Trophoblast cell (in vitro differentiated cells and primary cell): ENCODE data around the gene CLMN.

Source experiments
- DNase-seq, 2 donors: peaks; one replicate each; pipeline ENCODE4 v3.0.0-alpha.2; 2016
- H2AFZ ChIP-seq: 2 replicates; pipeline ENCODE4 v1.6.1; 2013; ENCODE audit warnings: low read length, moderate library complexity, mild to moderate bottlenecking; ENCODE audit not compliant: insufficient read depth, poor library complexity
- H2AK5ac ChIP-seq: 2 replicates; pipeline ENCODE4 v1.6.1; 2013; ENCODE audit warnings: mild to moderate bottlenecking, low read length
- H2BK120ac ChIP-seq: 2 replicates; pipeline ENCODE4 v1.6.1; 2013; ENCODE audit warnings: low read length, mild to moderate bottlenecking, moderate library complexity; ENCODE audit not compliant: insufficient read depth, poor library complexity
- H2BK12ac ChIP-seq: 2 replicates; pipeline ENCODE4 v1.6.1; 2013; ENCODE audit warnings: mild to moderate bottlenecking, low read length, moderate library complexity
- H2BK5ac ChIP-seq: 2 replicates; pipeline ENCODE4 v1.6.1; 2013; ENCODE audit warnings: low read length, low read depth, moderate library complexity, mild to moderate bottlenecking; ENCODE audit not compliant: poor library complexity
- H3K14ac ChIP-seq: 2 replicates; pipeline ENCODE4 v1.6.1; 2013; ENCODE audit warnings: mild to moderate bottlenecking, low read length
- H3K18ac ChIP-seq: 2 replicates; pipeline ENCODE4 v1.6.1; 2013; ENCODE audit warnings: mild to moderate bottlenecking, low read length
- H3K23ac ChIP-seq: 2 replicates; pipeline ENCODE4 v1.6.1; 2013; ENCODE audit warnings: low read length
- H3K27ac ChIP-seq: 2 replicates; pipeline ENCODE4 v1.5.1; 2013; ENCODE audit warnings: low read depth, mild to moderate bottlenecking, inconsistent platforms, low read length, moderate library complexity
- H3K27me3 ChIP-seq: 2 replicates; pipeline ENCODE4 v1.6.1; 2013; ENCODE audit warnings: inconsistent platforms, mild to moderate bottlenecking, low read length, moderate library complexity; ENCODE audit not compliant: insufficient read depth
- H3K36me3 ChIP-seq, 2 experiments: 1 replicate in 1 of 2; 2 replicates in 1 of 2; pipeline ENCODE4 v1.6.1; 2013; ENCODE audit warnings: low read length in 2 of 2, mild to moderate bottlenecking in 2 of 2, moderate library complexity in 1 of 2; ENCODE audit not compliant: insufficient read depth in 2 of 2, control insufficient read depth in 1 of 2
- H3K4ac ChIP-seq: 2 replicates; pipeline ENCODE4 v1.6.1; 2013; ENCODE audit warnings: low read depth, mild to moderate bottlenecking, low read length, moderate library complexity
- H3K4me1 ChIP-seq, 2 experiments: 1 replicate in 1 of 2; 2 replicates in 1 of 2; pipeline ENCODE4 v1.6.1; 2013; ENCODE audit warnings: low read length in 2 of 2, mild to moderate bottlenecking in 2 of 2, moderate library complexity in 1 of 2; ENCODE audit not compliant: insufficient read depth in 2 of 2, control insufficient read depth in 1 of 2
- H3K4me2 ChIP-seq: 2 replicates; pipeline ENCODE4 v1.6.1; 2013; ENCODE audit warnings: inconsistent platforms, mild to moderate bottlenecking, low read length, moderate library complexity
- H3K4me3 ChIP-seq: 2 replicates; pipeline ENCODE4 v1.5.1; 2013; ENCODE audit warnings: mild to moderate bottlenecking, low read depth, low read length, inconsistent platforms
- H3K79me1 ChIP-seq: one replicate; pipeline ENCODE4 v1.6.1; 2013; ENCODE audit warnings: low read length
- H3K79me2 ChIP-seq: 2 replicates; pipeline ENCODE4 v1.6.1; 2013; ENCODE audit warnings: low read length, mild to moderate bottlenecking; ENCODE audit not compliant: control insufficient read depth, insufficient read depth, poor library complexity
- H3K9ac ChIP-seq: 2 replicates; pipeline ENCODE4 v1.6.1; 2013; ENCODE audit warnings: mild to moderate bottlenecking, low read length
- H3K9me3 ChIP-seq: 2 replicates; pipeline ENCODE4 v1.6.1; 2013; ENCODE audit warnings: low read depth, mild to moderate bottlenecking, control low read depth, inconsistent platforms, low read length; ENCODE audit not compliant: insufficient read depth
- H4K12ac ChIP-seq: 2 replicates; pipeline ENCODE4 v1.6.1; 2013; ENCODE audit warnings: low read depth, mild to moderate bottlenecking, low read length, moderate library complexity
- H4K8ac ChIP-seq: 2 replicates; pipeline ENCODE4 v1.6.1; 2013; ENCODE audit warnings: low read depth, mild to moderate bottlenecking, low read length, moderate library complexity
- H4K91ac ChIP-seq: one replicate; pipeline ENCODE4 v1.6.1; 2013; ENCODE audit warnings: low read depth, mild to moderate bottlenecking, low read length, moderate library complexity
- WGBS: extraction: QIAGEN DNeasy Blood & Tissue Kit; methylation state at CpG from one replicate; pipeline ENCODE4 v1.1.7; 2013; ENCODE audit warnings: missing lambda C conversion rate; ENCODE audit not compliant: insufficient read length, insufficient coverage; ENCODE audit errors: extremely low coverage; 5-methylcytosine and 5-hydroxymethylcytosine counted together

The CLMN gene

GRCh38 chr14:95353007-95353406, 33.3 kb upstream of the CLMN start:
- no peak for DNase-seq
- Histone ChIP-seq H2AK5ac (no peak overlapping the region), H2AFZ (no peak overlapping the region), H3K4me1 (no peaks in the 10 kb centered on the region), H2BK5ac (no peak overlapping the region), H3K79me1 (no peaks in the 10 kb centered on the region), H4K8ac (no peak overlapping the region), H3K4me3 (no peak overlapping the region), H3K27ac (no peak overlapping the region), H3K9me3 (no peaks in the 10 kb centered on the region), H2BK120ac (no peak overlapping the region), H3K4ac (no peak overlapping the region), H3K23ac (no peak overlapping the region), H3K18ac (no peak overlapping the region), H3K4me2 (no peak overlapping the region), H3K79me2 (no peaks in the 10 kb centered on the region), H3K9ac (no peak overlapping the region), H3K14ac (no peak overlapping the region), H3K36me3 (no peaks in the 10 kb centered on the region), H4K91ac (no peak overlapping the region), H4K12ac (no peak overlapping the region), H2BK12ac (no peak overlapping the region), H3K27me3 (no peaks in the 10 kb centered on the region)
- WGBS = no CpG with 5 or more reads among the region's 1 CpG

- H3K4me2 ChIP-seq = no peak overlapping the region
- no peak overlapping the region for H3K9ac ChIP-seq
- no peak overlapping the region for H4K8ac ChIP-seq
- H2AFZ ChIP-seq = no peak overlapping the region
- peak; percentile 59 to 74 for DNase-seq
- H3K4ac ChIP-seq = no peak overlapping the region
- no peak overlapping the region for H4K91ac ChIP-seq
- H2BK5ac ChIP-seq = no peak overlapping the region
- H3K36me3 ChIP-seq = no peaks in the 10 kb centered on the region
- no peak overlapping the region for H3K4me3 ChIP-seq
- WGBS = no CpG with 5 or more reads among the region's 5 CpGs
- H3K27ac ChIP-seq = no peak overlapping the region
- no peaks in the 10 kb centered on the region for H3K79me2 ChIP-seq
- H3K79me1 ChIP-seq = no peaks in the 10 kb centered on the region
- H3K27me3 ChIP-seq = no peaks in the 10 kb centered on the region
- H3K14ac ChIP-seq = no peak overlapping the region
- H2BK12ac ChIP-seq = no peak overlapping the region
- no peak overlapping the region for H2BK120ac ChIP-seq
- no peaks in the 10 kb centered on the region for H3K9me3 ChIP-seq
- H4K12ac ChIP-seq = no peak overlapping the region
- no peak overlapping the region for H3K18ac ChIP-seq
- no peak overlapping the region for H3K23ac ChIP-seq
- no peaks in the 10 kb centered on the region for H3K4me1 ChIP-seq
- H2AK5ac ChIP-seq = no peak overlapping the region
These were observed 32.8 kb upstream of the CLMN start for GRCh38 chr14:95352481-95352880.

- H3K14ac ChIP-seq = no peak overlapping the region
- DNase-seq = no peak
- H3K4ac ChIP-seq = no peak overlapping the region
- no peaks in the 10 kb centered on the region for H3K79me1 ChIP-seq
- no peak overlapping the region for H2BK120ac ChIP-seq
- no peak overlapping the region for H4K12ac ChIP-seq
- H2BK12ac ChIP-seq = no peak overlapping the region
- no CpG with 5 or more reads among the region's 6 CpGs for WGBS
- H3K9ac ChIP-seq = no peak overlapping the region
- no peak overlapping the region for H2AK5ac ChIP-seq
- no peak overlapping the region for H3K18ac ChIP-seq
- peaks cover 0 to 5% of the 10 kb centered on the region in 2 experiments for H3K4me1 ChIP-seq
- no peaks in the 10 kb centered on the region for H3K36me3 ChIP-seq
- H3K4me3 ChIP-seq = no peak overlapping the region
- H3K4me2 ChIP-seq = no peak overlapping the region
- no peak overlapping the region for H2BK5ac ChIP-seq
- no peak overlapping the region for H3K23ac ChIP-seq
- no peak overlapping the region for H2AFZ ChIP-seq
- H4K91ac ChIP-seq = no peak overlapping the region
- H3K27me3 ChIP-seq = no peaks in the 10 kb centered on the region
- H4K8ac ChIP-seq = no peak overlapping the region
- H3K9me3 ChIP-seq = no peaks in the 10 kb centered on the region
- no peaks in the 10 kb centered on the region for H3K79me2 ChIP-seq
- H3K27ac ChIP-seq = no peak overlapping the region
These were observed 29.5 kb upstream of the CLMN start for GRCh38 chr14:95349241-95349640.

GRCh38 chr14:95348395-95349080, 28.8 kb upstream of the CLMN start:
- Histone ChIP-seq H3K79me1 (no peaks in the 10 kb centered on the region), H4K8ac (no peak overlapping the region), H2BK5ac (no peak overlapping the region), H4K91ac (no peak overlapping the region), H2BK12ac (no peak overlapping the region), H3K4me3 (no peak overlapping the region), H2AK5ac (no peak overlapping the region), H4K12ac (no peak overlapping the region), H3K4me1 (peaks cover 0 to 5% of the 10 kb centered on the region in 2 experiments), H3K4me2 (no peak overlapping the region), H3K4ac (no peak overlapping the region), H3K23ac (no peak overlapping the region), H3K36me3 (no peaks in the 10 kb centered on the region), H3K79me2 (no peaks in the 10 kb centered on the region), H3K27ac (no peak overlapping the region), H2AFZ (no peak overlapping the region), H3K14ac (no peak overlapping the region), H3K9ac (no peak overlapping the region), H3K18ac (no peak overlapping the region), H2BK120ac (no peak overlapping the region), H3K27me3 (no peaks in the 10 kb centered on the region), H3K9me3 (no peaks in the 10 kb centered on the region)
- DNase-seq = no peak
- WGBS = no CpG with 5 or more reads among the region's 10 CpGs
